Sigmoid colon (tissue), 4 donors: ENCODE data around the gene ZNF135.

ENCODE experiments used
- EP300 ChIP-seq, 4 donors: sonication (generic); formaldehyde crosslinking; IDR thresholded peaks; one replicate each; pipeline ENCODE4 v1.6.1; 2017; ENCODE audit warnings: antibody characterized with exemption in 4 of 4
- POLR2A ChIP-seq, 2 donors: fragments of 450-650 bp; IDR thresholded peaks; one replicate each; pipeline ENCODE4 v1.6.1; 2016; ENCODE audit warnings: antibody characterized with exemption in 2 of 2, mild to moderate bottlenecking in 2 of 2, moderate library complexity in 2 of 2
- POLR2AphosphoS5 ChIP-seq, 4 donors: sonication (generic); formaldehyde crosslinking; IDR thresholded peaks; one replicate each; pipeline ENCODE4 v1.6.1; 2017; ENCODE audit warnings: antibody characterized with exemption in 4 of 4
- TF ChIP-seq, protein P1 (sequence below), 4 experiments: fragments of 450-650 bp in 3 of 4; fragments of 200-600 bp in 1 of 4; IDR thresholded peaks; one replicate each; pipeline ENCODE4 v1.5.1; 2016 to 2019; ENCODE audit warnings: antibody characterized with exemption in 4 of 4, mild to moderate bottlenecking in 3 of 4, moderate library complexity in 2 of 4

DNA sequence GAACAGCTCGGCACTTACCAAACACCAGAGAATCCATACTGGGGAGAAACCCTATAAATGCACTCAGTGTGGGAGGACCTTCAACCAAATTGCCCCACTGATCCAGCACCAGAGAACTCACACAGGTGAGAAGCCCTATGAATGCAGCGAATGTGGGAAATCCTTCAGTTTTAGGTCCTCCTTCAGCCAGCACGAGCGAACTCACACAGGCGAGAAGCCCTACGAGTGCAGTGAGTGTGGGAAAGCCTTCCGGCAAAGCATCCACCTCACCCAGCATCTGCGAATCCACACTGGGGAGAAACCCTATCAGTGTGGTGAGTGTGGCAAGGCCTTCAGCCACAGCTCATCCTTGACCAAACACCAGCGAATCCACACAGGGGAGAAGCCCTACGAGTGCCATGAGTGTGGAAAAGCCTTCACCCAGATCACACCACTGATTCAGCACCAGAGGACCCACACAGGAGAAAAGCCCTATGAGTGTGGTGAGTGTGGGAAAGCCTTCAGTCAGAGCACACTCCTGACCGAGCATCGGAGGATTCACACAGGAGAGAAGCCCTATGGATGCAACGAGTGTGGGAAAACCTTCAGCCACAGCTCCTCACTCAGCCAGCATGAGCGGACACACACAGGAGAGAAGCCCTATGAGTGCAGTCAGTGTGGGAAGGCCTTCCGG lies 8.3 kb downstream of the ZNF135 start:
- TF ChIP-seq, protein P1, sequence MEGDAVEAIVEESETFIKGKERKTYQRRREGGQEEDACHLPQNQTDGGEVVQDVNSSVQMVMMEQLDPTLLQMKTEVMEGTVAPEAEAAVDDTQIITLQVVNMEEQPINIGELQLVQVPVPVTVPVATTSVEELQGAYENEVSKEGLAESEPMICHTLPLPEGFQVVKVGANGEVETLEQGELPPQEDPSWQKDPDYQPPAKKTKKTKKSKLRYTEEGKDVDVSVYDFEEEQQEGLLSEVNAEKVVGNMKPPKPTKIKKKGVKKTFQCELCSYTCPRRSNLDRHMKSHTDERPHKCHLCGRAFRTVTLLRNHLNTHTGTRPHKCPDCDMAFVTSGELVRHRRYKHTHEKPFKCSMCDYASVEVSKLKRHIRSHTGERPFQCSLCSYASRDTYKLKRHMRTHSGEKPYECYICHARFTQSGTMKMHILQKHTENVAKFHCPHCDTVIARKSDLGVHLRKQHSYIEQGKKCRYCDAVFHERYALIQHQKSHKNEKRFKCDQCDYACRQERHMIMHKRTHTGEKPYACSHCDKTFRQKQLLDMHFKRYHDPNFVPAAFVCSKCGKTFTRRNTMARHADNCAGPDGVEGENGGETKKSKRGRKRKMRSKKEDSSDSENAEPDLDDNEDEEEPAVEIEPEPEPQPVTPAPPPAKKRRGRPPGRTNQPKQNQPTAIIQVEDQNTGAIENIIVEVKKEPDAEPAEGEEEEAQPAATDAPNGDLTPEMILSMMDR (IDR thresholded peaks at IDR 0.05): no peak
- no peak for TF ChIP-seq POLR2A (IDR thresholded peaks at IDR 0.05)
- TF ChIP-seq EP300 (IDR thresholded peaks at IDR 0.05): no peak
- no peak for TF ChIP-seq POLR2AphosphoS5 (IDR thresholded peaks at IDR 0.05)
